GM12892 (cell line): ENCODE measurements around the gene COX4I2.

Source experiments
- POLR2A ChIP-seq: IDR thresholded peaks from 2 replicates; pipeline ENCODE4 v1.6.1; 2011; ENCODE audit warnings: low read depth, low read length, control low read depth
- POLR2AphosphoS5 ChIP-seq: IDR thresholded peaks from 2 replicates; pipeline ENCODE4 v1.6.1; 2011; ENCODE audit warnings: low read depth, low read length, control low read depth

DNA sequence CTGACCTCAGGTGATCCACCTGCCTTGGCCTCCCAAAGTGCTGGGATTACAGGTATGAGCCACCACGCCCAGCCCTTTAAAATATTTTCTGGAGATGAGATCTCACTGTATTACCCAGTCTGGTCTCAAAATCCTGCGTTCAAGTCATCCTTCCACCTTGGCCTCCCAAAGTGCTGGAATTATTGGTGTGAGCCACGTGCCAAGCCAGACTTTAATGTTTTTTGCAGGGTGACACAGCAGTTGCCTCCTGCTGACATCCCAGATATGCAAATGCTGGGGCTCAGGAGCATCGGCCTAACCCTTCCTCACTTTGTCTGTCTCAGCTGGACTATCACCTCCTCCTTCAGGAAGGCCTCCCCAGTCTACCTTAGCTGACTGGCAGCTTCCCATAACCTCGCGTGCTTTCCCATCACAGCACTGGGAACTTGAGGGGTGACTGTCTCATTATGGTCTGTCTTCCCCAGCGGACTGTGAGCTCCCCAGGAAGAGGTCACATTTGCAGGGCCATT is 46.9 kb upstream of the COX4I2 start:
- TF ChIP-seq POLR2A = no peak
- TF ChIP-seq POLR2AphosphoS5 = no peak
